GM12865 (cell line): ENCODE measurements around the gene DISP2.

Experiments
- DNase-seq: peaks from one replicate; pipeline ENCODE4 v3.0.0; 2010; ENCODE audit warnings: low read depth
- H3K4me3 ChIP-seq: 2 replicates; pipeline ENCODE4 v1.5.1; 2011; ENCODE audit warnings: mild to moderate bottlenecking, low read depth, low read length, control low read depth
- CTCF ChIP-seq: IDR thresholded peaks from 2 replicates; pipeline ENCODE4 v1.5.1; 2011; ENCODE audit warnings: low read length, control low read depth, low read depth, inconsistent platforms; ENCODE audit not compliant: insufficient read depth; ENCODE audit errors: missing control alignments

DISP2 gene

GRCh38 chr15:40328176-40328575 lies 29.8 kb upstream of the DISP2 start:
- DNase-seq, result no peak
- no peak overlapping the region for H3K4me3 ChIP-seq
- TF ChIP-seq CTCF, result no peak

- DNase-seq, result no peak
- no peak for TF ChIP-seq CTCF
- no peak overlapping the region for H3K4me3 ChIP-seq
These were observed 29.3 kb upstream of the DISP2 start for GRCh38 chr15:40328751-40329150.

- H3K4me3 ChIP-seq, result no peak overlapping the region
- TF ChIP-seq CTCF, result no peak
- no peak for DNase-seq
These were observed 28.2 kb upstream of the DISP2 start for GRCh38 chr15:40329804-40330203.

GRCh38 chr15:40330368-40330836 lies 27.6 kb upstream of the DISP2 start:
- no peak for DNase-seq
- no peak overlapping the region for H3K4me3 ChIP-seq
- no peak for TF ChIP-seq CTCF

- TF ChIP-seq CTCF, result no peak
- no peak for DNase-seq
- H3K4me3 ChIP-seq, result no peak overlapping the region
These were observed 27.0 kb upstream of the DISP2 start for GRCh38 chr15:40331026-40331425.

GRCh38 chr15:40331637-40332036 lies 26.4 kb upstream of the DISP2 start:
- no peak for DNase-seq
- no peak for TF ChIP-seq CTCF

GRCh38 chr15:40332113-40332781 lies 25.8 kb upstream of the DISP2 start:
- H3K4me3 ChIP-seq, result no peak overlapping the region
- no peak for DNase-seq
- no peak for TF ChIP-seq CTCF

More at GRCh38 chr15:40331637-40332036, 26.4 kb upstream of the DISP2 start:
- no peak overlapping the region for H3K4me3 ChIP-seq
